Measurements from ENCODE around the gene XBP1.

GRCh38 chr22:28780296-28780695, 20.1 kb downstream of the XBP1 start:
- TF ChIP-seq EZH2 (IDR thresholded peaks at IDR 0.05) (no peak), POLR2AphosphoS5 (IDR thresholded peaks at IDR 0.05; ENCODE audit: borderline replicate concordance, low read depth, low read length) (no peak)
